HUES48 (cell line): ENCODE measurements around the gene TMEM242.

Source experiments
- H3K27ac ChIP-seq: one replicate; pipeline ENCODE4 v1.7.0; 2013; ENCODE audit warnings: low read depth, low read length, inconsistent platforms
- H3K27me3 ChIP-seq: 2 replicates; pipeline ENCODE4 v1.6.1; 2013; ENCODE audit warnings: mild to moderate bottlenecking, low read length; ENCODE audit not compliant: control insufficient read depth, insufficient read depth
- H3K36me3 ChIP-seq: 2 replicates; pipeline ENCODE4 v1.6.1; 2013; ENCODE audit warnings: low read length; ENCODE audit not compliant: control insufficient read depth, insufficient read depth
- H3K4me1 ChIP-seq: 2 replicates; pipeline ENCODE4 v1.6.1; 2013; ENCODE audit warnings: mild to moderate bottlenecking, low read length; ENCODE audit not compliant: control insufficient read depth, insufficient read depth
- H3K4me3 ChIP-seq: 2 replicates; pipeline ENCODE4 v1.5.1; 2013; ENCODE audit warnings: mild to moderate bottlenecking, low read depth, low read length
- H3K9ac ChIP-seq: 2 replicates; pipeline ENCODE4 v1.6.1; 2013; ENCODE audit warnings: mild to moderate bottlenecking, low read depth, low read length, moderate library complexity
- H3K9me3 ChIP-seq: 2 replicates; pipeline ENCODE4 v1.6.1; 2013; ENCODE audit warnings: low read length; ENCODE audit not compliant: control insufficient read depth, insufficient read depth

TMEM242 gene

GRCh38 chr6:157290797-157291196 is 32.5 kb downstream of the TMEM242 start:
- H3K36me3 ChIP-seq: peaks cover 11% of the 10 kb centered on the region
- H3K27me3 ChIP-seq: no peaks in the 10 kb centered on the region
- no peak overlapping the region for H3K9ac ChIP-seq
- H3K9me3 ChIP-seq: no peaks in the 10 kb centered on the region
- H3K27ac ChIP-seq: no peak overlapping the region
- no peak overlapping the region for H3K4me3 ChIP-seq
- peaks cover 9% of the 10 kb centered on the region; the same call in 1 of the 2 replicates for H3K4me1 ChIP-seq

- Histone ChIP-seq H3K27me3 (no peaks in the 10 kb centered on the region), H3K9me3 (no peaks in the 10 kb centered on the region), H3K9ac (no peak overlapping the region), H3K4me3 (no peak overlapping the region), H3K36me3 (peaks cover 11% of the 10 kb centered on the region), H3K4me1 (peaks cover 9% of the 10 kb centered on the region; the same call in 1 of the 2 replicates), H3K27ac (no peak overlapping the region)
These were observed 33.6 kb downstream of the TMEM242 start for GRCh38 chr6:157289764-157290163.

GRCh38 chr6:157288575-157288974 is 34.7 kb downstream of the TMEM242 start:
- Histone ChIP-seq H3K9me3 (no peaks in the 10 kb centered on the region), H3K36me3 (peaks cover 11% of the 10 kb centered on the region), H3K4me3 (no peak overlapping the region), H3K4me1 (peaks cover 9% of the 10 kb centered on the region; the same call in 1 of the 2 replicates), H3K27ac (no peak overlapping the region), H3K9ac (no peak overlapping the region), H3K27me3 (no peaks in the 10 kb centered on the region)

- H3K36me3 ChIP-seq: peaks cover 11% of the 10 kb centered on the region
- no peak overlapping the region for H3K27ac ChIP-seq
- H3K4me3 ChIP-seq: no peak overlapping the region
- H3K27me3 ChIP-seq: no peaks in the 10 kb centered on the region
- no peaks in the 10 kb centered on the region for H3K9me3 ChIP-seq
- H3K9ac ChIP-seq: no peak overlapping the region
- H3K4me1 ChIP-seq: peaks cover 9% of the 10 kb centered on the region; the same call in 1 of the 2 replicates
These were observed 35.4 kb downstream of the TMEM242 start for GRCh38 chr6:157287923-157288322.

- Histone ChIP-seq H3K9ac (no peak overlapping the region), H3K27ac (no peak overlapping the region), H3K27me3 (no peaks in the 10 kb centered on the region), H3K9me3 (no peaks in the 10 kb centered on the region), H3K4me1 (peaks cover 9% of the 10 kb centered on the region; the same call in 1 of the 2 replicates), H3K36me3 (peaks cover 7% of the 10 kb centered on the region; the same call in 1 of the 2 replicates), H3K4me3 (no peak overlapping the region)
These were observed 36.0 kb downstream of the TMEM242 start for GRCh38 chr6:157287247-157287850.

GRCh38 chr6:157285422-157285779 is 37.9 kb downstream of the TMEM242 start:
- Histone ChIP-seq H3K4me1 (no peaks in the 10 kb centered on the region), H3K9ac (no peak overlapping the region), H3K9me3 (no peaks in the 10 kb centered on the region), H3K36me3 (no peaks in the 10 kb centered on the region; the same call in 1 of the 2 replicates), H3K27me3 (no peaks in the 10 kb centered on the region), H3K4me3 (no peak overlapping the region), H3K27ac (no peak overlapping the region)

GRCh38 chr6:157284738-157285421 is 38.4 kb downstream of the TMEM242 start:
- H3K27me3 ChIP-seq: no peaks in the 10 kb centered on the region
- no peaks in the 10 kb centered on the region for H3K36me3 ChIP-seq
- H3K9me3 ChIP-seq: no peaks in the 10 kb centered on the region
- H3K9ac ChIP-seq: no peak overlapping the region
- no peak overlapping the region for H3K4me3 ChIP-seq
- H3K27ac ChIP-seq: no peak overlapping the region
- no peaks in the 10 kb centered on the region for H3K4me1 ChIP-seq

GRCh38 chr6:157283900-157284737 is 39.2 kb downstream of the TMEM242 start:
- Histone ChIP-seq H3K4me3 (no peak overlapping the region), H3K4me1 (no peaks in the 10 kb centered on the region), H3K9ac (no peak overlapping the region), H3K27ac (no peak overlapping the region), H3K9me3 (no peaks in the 10 kb centered on the region), H3K27me3 (no peaks in the 10 kb centered on the region), H3K36me3 (no peaks in the 10 kb centered on the region)

- H3K27me3 ChIP-seq: no peaks in the 10 kb centered on the region
- no peaks in the 10 kb centered on the region for H3K4me1 ChIP-seq
- H3K9ac ChIP-seq: no peak overlapping the region
- H3K36me3 ChIP-seq: no peaks in the 10 kb centered on the region
- no peak overlapping the region for H3K27ac ChIP-seq
- H3K9me3 ChIP-seq: no peaks in the 10 kb centered on the region
- no peak overlapping the region for H3K4me3 ChIP-seq
These were observed 39.9 kb downstream of the TMEM242 start for GRCh38 chr6:157283330-157283898.

- no peaks in the 10 kb centered on the region for H3K9me3 ChIP-seq
- no peak overlapping the region for H3K9ac ChIP-seq
- H3K27ac ChIP-seq: no peak overlapping the region
- no peaks in the 10 kb centered on the region for H3K27me3 ChIP-seq
- no peaks in the 10 kb centered on the region for H3K36me3 ChIP-seq
- H3K4me3 ChIP-seq: no peak overlapping the region
- H3K4me1 ChIP-seq: no peaks in the 10 kb centered on the region
These were observed 41.0 kb downstream of the TMEM242 start for GRCh38 chr6:157282284-157282683.
